ENCODE data around the gene WDR37. TPM values are rescaled to one million over a fixed set of nuclear protein-coding genes. Genes with fewer than 3 reads are reported as not detected.

Gene WDR37
- total and polyA plus RNA-seq, 10 donors = 8.4 to 60.6 (median 33.9) TPM

DNA sequence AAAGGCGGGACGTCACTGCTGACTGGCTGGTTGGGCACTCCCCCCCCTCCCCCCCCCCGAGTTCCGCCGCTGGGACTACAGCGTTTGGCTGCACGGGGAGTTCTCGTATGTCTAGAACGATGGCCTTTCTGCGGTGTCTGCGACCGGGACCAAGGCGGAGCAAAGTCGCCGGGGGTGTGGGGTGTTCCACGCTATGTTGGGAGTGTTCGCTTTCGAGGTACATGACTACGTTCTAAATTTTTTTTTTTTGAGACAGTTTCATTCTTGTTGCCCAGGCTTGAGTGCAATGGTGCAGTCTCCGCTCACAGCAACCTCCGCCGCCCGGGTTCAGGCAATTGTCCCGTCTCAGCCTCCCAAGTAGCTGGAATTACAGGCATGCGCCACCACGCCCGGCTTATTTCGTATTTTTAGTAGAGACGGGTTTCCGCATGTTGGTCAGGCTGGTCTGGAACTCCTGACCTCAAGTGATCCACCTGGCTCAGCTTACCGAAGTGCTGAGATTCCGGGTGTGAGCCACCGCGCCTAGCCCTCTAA is 6.7 kb upstream of the WDR37 start:
- DNase-seq = no peak
- H3K36me3 ChIP-seq = peaks cover 0 to 41% (median 22%) of the 10 kb centered on the region in 6 donors
- H3K9me3 ChIP-seq = no peaks in the 10 kb centered on the region
- peaks cover 46 to 79% (median 66%) of the 10 kb centered on the region in 6 donors for H3K4me1 ChIP-seq
- no peaks in the 10 kb centered on the region for H3K27me3 ChIP-seq (replicated peaks in 1 of 7)
- H3K27ac ChIP-seq = peak overlapping the region; percentile 97 to 100 (median 98)
- WGBS, 5 donors = 1 to 3% (median 1%) methylated on average over 28 to 34 of the region's 34 CpGs
- intact Hi-C loops (cut with DNase I; ENCODE audit: low total_unique reads) = no loop called here
- peak in 1 of 3 donors; percentile 48 for TF ChIP-seq POLR2A (IDR thresholded peaks at IDR 0.05)
- TF ChIP-seq, protein P1, sequence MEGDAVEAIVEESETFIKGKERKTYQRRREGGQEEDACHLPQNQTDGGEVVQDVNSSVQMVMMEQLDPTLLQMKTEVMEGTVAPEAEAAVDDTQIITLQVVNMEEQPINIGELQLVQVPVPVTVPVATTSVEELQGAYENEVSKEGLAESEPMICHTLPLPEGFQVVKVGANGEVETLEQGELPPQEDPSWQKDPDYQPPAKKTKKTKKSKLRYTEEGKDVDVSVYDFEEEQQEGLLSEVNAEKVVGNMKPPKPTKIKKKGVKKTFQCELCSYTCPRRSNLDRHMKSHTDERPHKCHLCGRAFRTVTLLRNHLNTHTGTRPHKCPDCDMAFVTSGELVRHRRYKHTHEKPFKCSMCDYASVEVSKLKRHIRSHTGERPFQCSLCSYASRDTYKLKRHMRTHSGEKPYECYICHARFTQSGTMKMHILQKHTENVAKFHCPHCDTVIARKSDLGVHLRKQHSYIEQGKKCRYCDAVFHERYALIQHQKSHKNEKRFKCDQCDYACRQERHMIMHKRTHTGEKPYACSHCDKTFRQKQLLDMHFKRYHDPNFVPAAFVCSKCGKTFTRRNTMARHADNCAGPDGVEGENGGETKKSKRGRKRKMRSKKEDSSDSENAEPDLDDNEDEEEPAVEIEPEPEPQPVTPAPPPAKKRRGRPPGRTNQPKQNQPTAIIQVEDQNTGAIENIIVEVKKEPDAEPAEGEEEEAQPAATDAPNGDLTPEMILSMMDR (IDR thresholded peaks at IDR 0.05 in 8 of 11, conservative IDR thresholded peaks at IDR 0.05 in 3 of 11) = no peak
- H3K4me3 ChIP-seq = peak overlapping the region; percentile 54 to 91 (median 68)

DNA sequence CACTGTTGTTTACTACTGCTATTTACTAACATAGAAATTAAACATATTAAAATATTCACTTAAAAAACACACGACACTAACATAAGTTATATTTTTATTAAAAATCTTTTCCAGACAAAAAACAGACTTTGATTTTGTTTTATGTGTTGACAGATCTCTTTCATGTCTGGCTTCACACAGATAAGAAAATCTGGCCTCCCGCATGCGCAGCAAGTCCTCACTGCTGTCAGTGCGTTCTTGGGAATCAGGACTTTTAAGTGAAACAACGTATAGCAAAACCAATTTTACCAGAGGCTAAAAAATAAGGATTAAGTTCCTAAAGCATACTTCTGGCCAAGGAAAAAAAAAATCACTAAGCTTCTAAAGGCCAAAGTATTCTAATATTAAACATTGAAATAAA is 6.0 kb upstream of the WDR37 start:
- 37 to 53% (median 51%) methylated on average over 5 of the region's 5 CpGs for WGBS, 5 donors
- Histone ChIP-seq H3K36me3 (peaks cover 0 to 45% (median 22%) of the 10 kb centered on the region in 6 donors), H3K9me3 (no peaks in the 10 kb centered on the region), H3K27ac (peak overlapping the region; percentile 97 to 100 (median 98)), H3K4me3 (peak overlapping the region; percentile 54 to 91 (median 68)), H3K27me3 (replicated peaks in 1 of 7) (no peaks in the 10 kb centered on the region), H3K4me1 (peaks cover 47 to 79% (median 66%) of the 10 kb centered on the region in 6 donors)
- intact Hi-C loops (cut with DNase I; ENCODE audit: low total_unique reads) = no loop called here
- DNase-seq = no peak
- TF ChIP-seq POLR2AphosphoS5 (IDR thresholded peaks at IDR 0.05) = no peak
- TF ChIP-seq POLR2A (IDR thresholded peaks at IDR 0.05) = no peak
- TF ChIP-seq, protein P1 (IDR thresholded peaks at IDR 0.05 in 8 of 11, conservative IDR thresholded peaks at IDR 0.05 in 3 of 11) = no peak

DNA sequence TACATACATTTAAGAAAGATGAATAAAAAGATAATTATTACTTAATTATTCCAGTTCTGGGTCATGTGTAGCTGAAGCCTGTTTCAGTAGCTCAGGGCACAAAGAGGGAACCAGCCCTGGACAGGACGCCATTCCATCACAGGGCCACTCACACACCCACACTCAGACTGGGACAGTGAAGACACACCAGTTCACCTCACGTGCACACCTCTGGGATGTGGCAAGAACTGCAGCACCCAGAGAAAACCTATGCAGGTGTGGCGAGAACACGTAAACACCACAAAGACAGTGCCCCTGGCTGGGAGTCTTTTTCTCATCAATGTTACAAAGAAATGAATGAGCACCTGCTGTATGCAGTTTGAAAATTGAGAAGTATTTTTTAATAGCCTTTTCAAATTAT is 5.6 kb upstream of the WDR37 start:
- peak overlapping the region in 7 of 8 donors; percentile 12 to 100 (median 98) for H3K27ac ChIP-seq
- peaks cover 50 to 79% (median 66%) of the 10 kb centered on the region in 6 donors for H3K4me1 ChIP-seq
- H3K36me3 ChIP-seq = peaks cover 0 to 45% (median 22%) of the 10 kb centered on the region in 6 donors
- peak overlapping the region in 4 of 8 donors; percentile 66 to 91 (median 68) for H3K4me3 ChIP-seq
- TF ChIP-seq, protein P1 (IDR thresholded peaks at IDR 0.05 in 8 of 11, conservative IDR thresholded peaks at IDR 0.05 in 3 of 11) = peak in 1 of 11 experiments; percentile 15
- TF ChIP-seq POLR2A (IDR thresholded peaks at IDR 0.05) (no peak), POLR2AphosphoS5 (IDR thresholded peaks at IDR 0.05) (peak in 1 of 3 donors; percentile 14)
- intact Hi-C loops (cut with DNase I; ENCODE audit: low total_unique reads) = no loop called here
- no peaks in the 10 kb centered on the region for H3K27me3 ChIP-seq (replicated peaks in 1 of 7)
- DNase-seq = no peak
- 48 to 68% (median 58%) methylated on average over 4 of the region's 4 CpGs for WGBS, 5 donors
- H3K9me3 ChIP-seq = no peaks in the 10 kb centered on the region

DNA sequence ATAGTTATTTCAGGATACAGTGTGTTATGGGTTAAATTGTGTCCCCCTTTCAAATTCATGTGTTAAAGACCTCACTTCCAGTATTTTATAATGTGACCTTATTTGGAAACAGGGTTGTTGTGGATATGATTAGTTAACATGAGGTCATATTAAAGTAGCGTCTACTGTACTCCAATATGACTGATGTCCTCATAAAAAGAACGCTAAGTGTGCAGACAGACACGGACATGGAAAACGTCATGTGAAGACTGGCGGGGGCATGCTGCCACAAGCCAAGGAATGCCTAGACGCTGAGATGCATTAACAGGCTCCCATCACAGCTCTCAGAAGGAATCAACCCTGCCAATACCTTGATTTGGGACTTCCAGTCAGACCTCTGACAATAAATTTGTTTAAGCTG is 1.5 kb upstream of the WDR37 start:
- WGBS, 5 donors = 70 to 77% (median 74%) methylated on average over 6 of the region's 6 CpGs
- intact Hi-C loops (cut with DNase I; ENCODE audit: low total_unique reads) = loop anchor here (5.0 kb wide), 1 partner anchor 122 kb away; the partner anchor contains the start of gene LARP4B
- H3K27ac ChIP-seq = peak overlapping the region in 7 of 8 donors; percentile 99 to 100 (median 100)
- TF ChIP-seq POLR2A (IDR thresholded peaks at IDR 0.05) (no peak), POLR2AphosphoS5 (IDR thresholded peaks at IDR 0.05) (no peak)
- peaks cover 0 to 57% (median 26%) of the 10 kb centered on the region in 6 donors for H3K36me3 ChIP-seq
- no peaks in the 10 kb centered on the region for H3K9me3 ChIP-seq
- peak overlapping the region in 6 of 8 donors; percentile 88 to 99 (median 95) for H3K4me3 ChIP-seq
- peaks cover 60 to 90% (median 78%) of the 10 kb centered on the region in 6 donors for H3K4me1 ChIP-seq
- no peaks in the 10 kb centered on the region for H3K27me3 ChIP-seq (replicated peaks in 1 of 7)
- DNase-seq = no peak
